Measurements from ENCODE around the gene EFNB1. TPM values are rescaled to one million over a fixed set of nuclear protein-coding genes. Genes with fewer than 3 reads are reported as not detected.

The EFNB1 gene
- 47.0 and 50.3 TPM in 2 replicates for total RNA-seq

DNA sequence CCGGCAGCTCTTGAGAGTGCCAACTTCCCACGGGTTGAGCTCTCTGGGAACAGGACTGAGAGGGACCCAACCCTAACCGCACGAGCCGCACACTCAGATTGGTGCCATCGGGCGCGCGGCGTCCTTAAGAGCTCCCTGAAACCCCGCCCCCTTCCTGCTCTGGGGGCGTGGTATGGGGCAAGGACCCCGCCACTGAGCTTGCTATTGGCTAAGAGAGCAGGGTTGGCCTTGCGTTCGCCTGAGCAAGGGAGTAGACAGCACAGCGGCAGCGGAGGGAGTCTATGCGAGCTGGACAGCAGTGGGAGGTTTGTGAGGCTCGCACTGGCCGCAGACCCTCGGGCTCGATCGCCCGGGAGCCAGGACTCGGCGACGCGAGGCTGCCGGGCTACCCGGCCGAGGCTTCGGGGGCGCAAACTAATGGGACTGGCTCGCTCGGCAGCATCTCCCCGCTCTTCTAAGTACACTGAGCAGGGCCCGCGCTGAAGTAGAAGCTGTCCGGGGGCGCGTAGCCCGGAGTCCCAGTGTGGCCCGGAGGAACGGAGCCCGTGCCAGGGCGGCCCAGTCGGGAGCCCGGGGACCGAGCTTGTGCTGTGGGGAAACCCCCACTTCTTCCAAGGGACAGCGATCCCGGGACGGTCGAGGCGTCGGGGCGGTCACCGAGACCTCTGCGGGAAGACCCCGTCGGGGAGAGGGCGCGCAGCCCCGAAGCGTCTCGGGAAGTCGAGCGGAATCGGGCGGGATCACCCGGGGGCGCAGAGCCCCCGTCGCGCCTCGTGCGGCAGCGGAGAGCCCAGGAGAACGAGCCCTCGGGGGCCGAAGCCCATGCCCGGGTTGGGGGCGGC, at the start of gene EFNB1:
Gene EFNB1 (plus strand): TSS at position 282 of the 842 bp plus-strand sequence. CDS start 756 bp downstream, outside the sequence.

Other genes starting within 250 kb of the EFNB1 start
- gene STARD8, start 181.4 kb upstream of the EFNB1 start, total RNA-seq = 0.98 and 1.7 TPM in 2 replicates